ENCODE data around the gene LHFPL4. TPM values are rescaled to one million over a fixed set of nuclear protein-coding genes. Genes with fewer than 3 reads are reported as not detected.

The LHFPL4 gene
- total RNA-seq = not detected

- no peak for TF ChIP-seq CTCF (IDR thresholded peaks at IDR 0.05; ENCODE audit: low read depth)
Observed at GRCh38 chr3:9553021-9553947, at the start of gene LHFPL4. LHFPL4 (minus strand) TSS chr3:9553822; CDS start chr3:9552679, 1,143 bp downstream.

GRCh38 chr3:9602620-9603019, 49.0 kb upstream of the LHFPL4 start:
- TF ChIP-seq CTCF (IDR thresholded peaks at IDR 0.05; ENCODE audit: low read depth) = no peak

- no peak for TF ChIP-seq CTCF (IDR thresholded peaks at IDR 0.05; ENCODE audit: low read depth)
Observed at GRCh38 chr3:9600597-9600996, 47.0 kb upstream of the LHFPL4 start.

GRCh38 chr3:9598783-9599387, 45.3 kb upstream of the LHFPL4 start:
- no peak for TF ChIP-seq CTCF (IDR thresholded peaks at IDR 0.05; ENCODE audit: low read depth)

- TF ChIP-seq CTCF (IDR thresholded peaks at IDR 0.05; ENCODE audit: low read depth) = no peak
Observed at GRCh38 chr3:9595877-9596276, 42.3 kb upstream of the LHFPL4 start.

GRCh38 chr3:9590282-9590791, 36.7 kb upstream of the LHFPL4 start:
- TF ChIP-seq CTCF (IDR thresholded peaks at IDR 0.05; ENCODE audit: low read depth) = no peak

GRCh38 chr3:9583792-9584191, 30.2 kb upstream of the LHFPL4 start:
- no peak for TF ChIP-seq CTCF (IDR thresholded peaks at IDR 0.05; ENCODE audit: low read depth)

Data from subcutaneous adipose tissue (tissue), 4 donors.